ENCODE measurements around the gene ADD1.

GRCh38 chr4:2931512-2932301 lies 88.1 kb downstream of the ADD1 start:
- TF ChIP-seq CTCF (conservative IDR thresholded peaks at IDR 0.05 in 1 of 2, IDR thresholded peaks at IDR 0.05 in 1 of 2; ENCODE audit: extremely low read depth in 1 of 2, insufficient read depth in 1 of 2, low read depth in 1 of 2, low read length in 2 of 2): no peak
- TF ChIP-seq EZH2 (IDR thresholded peaks at IDR 0.05; ENCODE audit: borderline replicate concordance, low read length): no peak

Measured in mammary epithelial cell (primary cell).